Upper lobe of left lung (tissue), 4 donors: ENCODE data around the gene PPCS.

Experiments used
- POLR2A ChIP-seq, 4 donors: fragments of 450-650 bp; IDR thresholded peaks; one replicate each; pipeline ENCODE4 v1.5.1; 2016 to 2017; ENCODE audit warnings: antibody characterized with exemption in 4 of 4, mild to moderate bottlenecking in 2 of 4
- POLR2AphosphoS5 ChIP-seq, 2 donors: sonication (generic); formaldehyde crosslinking; IDR thresholded peaks; one replicate each; pipeline ENCODE4 v1.5.1; 2017; ENCODE audit warnings: antibody characterized with exemption in 2 of 2
- TF ChIP-seq, protein P1 (sequence below), 6 experiments: fragments of 450-650 bp in 4 of 6; fragments of 200-600 bp in 2 of 6; sonication (generic) in 2 of 6; IDR thresholded peaks; one replicate each; pipeline ENCODE4 v1.5.1; 2016 to 2019; ENCODE audit warnings: antibody characterized with exemption in 6 of 6

DNA sequence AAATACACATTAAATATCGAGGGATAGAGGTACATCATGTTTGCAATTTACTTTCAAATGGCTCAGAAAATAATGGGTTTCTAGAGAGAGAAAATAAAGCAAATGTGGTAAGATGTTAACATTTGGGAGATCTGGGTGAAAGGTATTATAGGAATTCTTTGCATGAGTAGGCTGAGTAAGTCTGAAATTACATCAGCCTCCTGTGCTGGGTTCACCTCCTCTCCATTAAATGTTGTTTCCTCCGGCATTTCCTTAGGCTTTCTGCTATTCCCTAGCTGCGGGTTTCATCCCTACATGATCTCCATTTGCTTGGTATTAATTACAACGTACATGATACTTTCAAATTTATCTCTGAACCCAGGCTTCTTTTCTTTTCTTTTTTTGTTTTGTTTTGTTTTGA lies 32.1 kb upstream of the PPCS start:
- TF ChIP-seq, protein P1, sequence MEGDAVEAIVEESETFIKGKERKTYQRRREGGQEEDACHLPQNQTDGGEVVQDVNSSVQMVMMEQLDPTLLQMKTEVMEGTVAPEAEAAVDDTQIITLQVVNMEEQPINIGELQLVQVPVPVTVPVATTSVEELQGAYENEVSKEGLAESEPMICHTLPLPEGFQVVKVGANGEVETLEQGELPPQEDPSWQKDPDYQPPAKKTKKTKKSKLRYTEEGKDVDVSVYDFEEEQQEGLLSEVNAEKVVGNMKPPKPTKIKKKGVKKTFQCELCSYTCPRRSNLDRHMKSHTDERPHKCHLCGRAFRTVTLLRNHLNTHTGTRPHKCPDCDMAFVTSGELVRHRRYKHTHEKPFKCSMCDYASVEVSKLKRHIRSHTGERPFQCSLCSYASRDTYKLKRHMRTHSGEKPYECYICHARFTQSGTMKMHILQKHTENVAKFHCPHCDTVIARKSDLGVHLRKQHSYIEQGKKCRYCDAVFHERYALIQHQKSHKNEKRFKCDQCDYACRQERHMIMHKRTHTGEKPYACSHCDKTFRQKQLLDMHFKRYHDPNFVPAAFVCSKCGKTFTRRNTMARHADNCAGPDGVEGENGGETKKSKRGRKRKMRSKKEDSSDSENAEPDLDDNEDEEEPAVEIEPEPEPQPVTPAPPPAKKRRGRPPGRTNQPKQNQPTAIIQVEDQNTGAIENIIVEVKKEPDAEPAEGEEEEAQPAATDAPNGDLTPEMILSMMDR (IDR thresholded peaks at IDR 0.05), result no peak
- TF ChIP-seq POLR2A (IDR thresholded peaks at IDR 0.05), result no peak
- TF ChIP-seq POLR2AphosphoS5 (IDR thresholded peaks at IDR 0.05), result no peak
